ENCODE measurements around the gene MAP3K20. TPM values are rescaled to one million over a fixed set of nuclear protein-coding genes. Genes with fewer than 3 reads are reported as not detected.
"Not testable (repeated sequence)": the region's sequence is repeated elsewhere in the genome, so short reads cannot be mapped to it uniquely, and the experiment has no call there.

Gene MAP3K20
- total and polyA plus RNA-seq, 2 donors (not counting 3 experiments of a cell fraction or from before 2014, with no cell fraction given), result 7.8 to 31.5 TPM

- H3K9me1 ChIP-seq (replicated peaks; ENCODE audit: control insufficient read depth, extremely low read depth, insufficient read depth, low read length), result no peaks in the 10 kb centered on the region
- no peak overlapping the region for H2AFZ ChIP-seq (ENCODE audit: low read depth, low read length)
- H3K9ac ChIP-seq (replicated peaks; ENCODE audit: extremely low read depth, insufficient read depth, low read length), result no peak overlapping the region
- dilution Hi-C loops (cut with MboI; ENCODE audit: extremely low pct_ligation_motif_present, low sequenced_read_pairs), result loop anchor here (25.0 kb wide), 1 partner anchor 193 kb away; no protein-coding TSS in a partner anchor
- no peaks in the 10 kb centered on the region for H4K20me1 ChIP-seq (replicated peaks; ENCODE audit: control insufficient read depth, extremely low read depth, insufficient read depth, low read length)
- CTCF ChIA-PET, result interaction anchor here (17.1 kb wide), 1 partner anchor 178 kb away, joined by 493 read pairs; no protein-coding TSS in a partner anchor
- POLR2A ChIA-PET, result no interaction called here
- no peak for TF ChIP-seq MAX (IDR thresholded peaks at IDR 0.05; ENCODE audit: insufficient read depth, insufficient read length)
- no peak for TF ChIP-seq GATA2 (IDR thresholded peaks at IDR 0.05; ENCODE audit: insufficient read depth, insufficient read length, low read depth, low read length)
- no peak for TF ChIP-seq MYC (IDR thresholded peaks at IDR 0.05; ENCODE audit: low read depth, low read length)
- no peak for TF ChIP-seq FOS (IDR thresholded peaks at IDR 0.05; ENCODE audit: borderline replicate concordance, insufficient read depth, low read length)
- no peak for TF ChIP-seq POLR2A (IDR thresholded peaks at IDR 0.05; ENCODE audit: low read depth, low read length)
- TF ChIP-seq POLR2AphosphoS5 (IDR thresholded peaks at IDR 0.05; ENCODE audit: insufficient read depth, low read depth, low read length), result no peak
- no peak for TF ChIP-seq EZH2 (IDR thresholded peaks at IDR 0.05; ENCODE audit: borderline replicate concordance, low read depth, low read length, severe bottlenecking)
- H3K4me3 ChIP-seq (replicated peaks in 1 of 3; ENCODE audit: insufficient read depth in 1 of 3, low read depth in 1 of 3, low read length in 3 of 3), result no peak overlapping the region
- H3K27ac ChIP-seq (ENCODE audit: insufficient read depth, low read depth, low read length), result no peak overlapping the region
- no TSS peak for BruUV-seq (replicated peaks)
- DNase-seq (ENCODE audit: low read depth, low spot score) (no peak), FAIRE-seq (no peak)
- H3K27me3 ChIP-seq (ENCODE audit: control insufficient read depth in 2 of 2, insufficient read depth in 2 of 2, low read length in 2 of 2), result no peaks in the 10 kb centered on the region
- no peaks in the 10 kb centered on the region for H3K9me3 ChIP-seq (replicated peaks; ENCODE audit: control insufficient read depth, insufficient read depth, low read length)
- H3K36me3 ChIP-seq (ENCODE audit: control insufficient read depth in 2 of 2, extremely low read depth in 1 of 2, insufficient read depth in 2 of 2, low read length in 2 of 2), result no peaks in the 10 kb centered on the region
- intact Hi-C loops (cut with micrococcal nuclease), result no loop called here
- no peaks in the 10 kb centered on the region for H3K79me2 ChIP-seq (ENCODE audit: control insufficient read depth, insufficient read depth, low read length)
- H3K4me1 ChIP-seq (ENCODE audit: control insufficient read depth, extremely low read depth, insufficient read depth, low read length), result no peaks in the 10 kb centered on the region
- no peak overlapping the region for H3K4me2 ChIP-seq (ENCODE audit: insufficient read depth, low read length)
These were observed 129.7 kb downstream of the MAP3K20 start for GRCh38 chr2:173205375-173205774.

GRCh38 chr2:173207124-173207523 is 131.5 kb downstream of the MAP3K20 start:
- H3K4me3 ChIP-seq (replicated peaks in 1 of 3; ENCODE audit: insufficient read depth in 1 of 3, low read depth in 1 of 3, low read length in 3 of 3); H3K4me1 ChIP-seq (ENCODE audit: control insufficient read depth, extremely low read depth, insufficient read depth, low read length); H2AFZ ChIP-seq (ENCODE audit: low read depth, low read length); H3K9me3 ChIP-seq (replicated peaks; ENCODE audit: control insufficient read depth, insufficient read depth, low read length); DNase-seq (ENCODE audit: low read depth, low spot score); H4K20me1 ChIP-seq (replicated peaks; ENCODE audit: control insufficient read depth, extremely low read depth, insufficient read depth, low read length); FAIRE-seq; POLR2A ChIA-PET; H3K4me2 ChIP-seq (ENCODE audit: insufficient read depth, low read length); H3K9me1 ChIP-seq (replicated peaks; ENCODE audit: control insufficient read depth, extremely low read depth, insufficient read depth, low read length); intact Hi-C loops (cut with micrococcal nuclease); H3K36me3 ChIP-seq (ENCODE audit: control insufficient read depth in 2 of 2, extremely low read depth in 1 of 2, insufficient read depth in 2 of 2, low read length in 2 of 2); H3K79me2 ChIP-seq (ENCODE audit: control insufficient read depth, insufficient read depth, low read length); H3K9ac ChIP-seq (replicated peaks; ENCODE audit: extremely low read depth, insufficient read depth, low read length); BruUV-seq (replicated peaks); H3K27ac ChIP-seq (ENCODE audit: insufficient read depth, low read depth, low read length); H3K27me3 ChIP-seq (ENCODE audit: control insufficient read depth in 2 of 2, insufficient read depth in 2 of 2, low read length in 2 of 2): not testable (repeated sequence)
- dilution Hi-C loops (cut with MboI; ENCODE audit: extremely low pct_ligation_motif_present, low sequenced_read_pairs), result loop anchor here (25.0 kb wide), 1 partner anchor 195 kb away; no protein-coding TSS in a partner anchor
- CTCF ChIA-PET, result interaction anchor here (17.1 kb wide), 1 partner anchor 180 kb away, joined by 493 read pairs; no protein-coding TSS in a partner anchor
